H9 (cell line): ENCODE measurements around the gene KIF16B. TPM values are rescaled to one million over a fixed set of nuclear protein-coding genes. Genes with fewer than 3 reads are reported as not detected.

Source experiments
- DNase-seq: peaks from one replicate; pipeline ENCODE4 v3.0.0-alpha.2; 2017
- H2AFZ ChIP-seq: one replicate; pipeline ENCODE4 v1.6.1; 2013; ENCODE audit warnings: mild to moderate bottlenecking, low read length, control low read depth, moderate library complexity
- H2AK5ac ChIP-seq: 2 replicates; pipeline ENCODE4 v1.6.1; 2013; ENCODE audit warnings: low read length, control low read depth, mixed read lengths; ENCODE audit not compliant: insufficient read length
- H2BK120ac ChIP-seq: one replicate; pipeline ENCODE4 v1.6.1; 2013; ENCODE audit warnings: low read depth, mild to moderate bottlenecking, low read length, control low read depth, inconsistent platforms; ENCODE audit not compliant: poor library complexity, severe bottlenecking
- H2BK12ac ChIP-seq: 2 replicates; pipeline ENCODE4 v1.6.1; 2013; ENCODE audit warnings: low read length, control low read depth, mixed read lengths, low read depth; ENCODE audit not compliant: insufficient read length
- H2BK15ac ChIP-seq: 2 replicates; pipeline ENCODE4 v1.6.1; 2013; ENCODE audit warnings: low read depth, low read length, control low read depth
- H2BK20ac ChIP-seq: one replicate; pipeline ENCODE4 v1.6.1; 2013; ENCODE audit warnings: low read depth, mild to moderate bottlenecking, low read length, control low read depth, inconsistent platforms; ENCODE audit not compliant: poor library complexity, severe bottlenecking
- H2BK5ac ChIP-seq: 2 replicates; pipeline ENCODE4 v1.6.1; 2013; ENCODE audit warnings: low read length, control low read depth, mixed read lengths; ENCODE audit not compliant: insufficient read length
- H3K14ac ChIP-seq: 2 replicates; pipeline ENCODE4 v1.6.1; 2013; ENCODE audit warnings: low read length, control low read depth; ENCODE audit not compliant: insufficient read depth
- H3K18ac ChIP-seq: 2 replicates; pipeline ENCODE4 v1.6.1; 2013; ENCODE audit warnings: low read depth, mild to moderate bottlenecking, mixed read lengths, low read length, control low read depth; ENCODE audit not compliant: insufficient read length
- H3K23ac ChIP-seq: 2 replicates; pipeline ENCODE4 v1.6.1; 2013; ENCODE audit warnings: low read length, control low read depth, mixed read lengths, low read depth; ENCODE audit not compliant: insufficient read length
- H3K23me2 ChIP-seq: 2 replicates; pipeline ENCODE4 v1.6.1; 2013; ENCODE audit warnings: low read depth, mild to moderate bottlenecking, mixed read lengths, low read length, control low read depth; ENCODE audit not compliant: insufficient read length, poor library complexity, severe bottlenecking
- H3K27ac ChIP-seq: 2 replicates; pipeline ENCODE4 v1.5.1; 2013; ENCODE audit warnings: low read length, control low read depth, mixed read lengths, low read depth; ENCODE audit not compliant: insufficient read length
- H3K27me3 ChIP-seq: 2 replicates; pipeline ENCODE4 v1.6.1; 2013; ENCODE audit warnings: low read length, control low read depth, inconsistent platforms; ENCODE audit not compliant: insufficient read depth
- H3K4ac ChIP-seq: 2 replicates; pipeline ENCODE4 v1.6.1; 2013; ENCODE audit warnings: low read depth, mild to moderate bottlenecking, control low read depth, inconsistent platforms, low read length, moderate library complexity
- H3K4me1 ChIP-seq: 2 replicates; pipeline ENCODE4 v1.6.1; 2013; ENCODE audit warnings: low read length, control low read depth, inconsistent platforms; ENCODE audit not compliant: insufficient read depth
- H3K4me2 ChIP-seq: 2 replicates; pipeline ENCODE4 v1.6.1; 2013; ENCODE audit warnings: low read length, control low read depth, mixed read lengths; ENCODE audit not compliant: insufficient read length, insufficient read depth
- H3K56ac ChIP-seq: 2 replicates; pipeline ENCODE4 v1.6.1; 2013; ENCODE audit warnings: low read depth, mild to moderate bottlenecking, mixed read lengths, low read length, control low read depth; ENCODE audit not compliant: insufficient read length
- H3K79me1 ChIP-seq: 2 replicates; pipeline ENCODE4 v1.6.1; 2013; ENCODE audit warnings: low read depth, mild to moderate bottlenecking, moderate library complexity, low read length, control low read depth, inconsistent platforms; ENCODE audit not compliant: insufficient read depth, poor library complexity, severe bottlenecking
- H3K79me2 ChIP-seq: 2 replicates; pipeline ENCODE4 v1.6.1; 2013; ENCODE audit warnings: low read length, control low read depth, inconsistent platforms; ENCODE audit not compliant: insufficient read depth
- H3K9ac ChIP-seq: 2 replicates; pipeline ENCODE4 v1.6.1; 2013; ENCODE audit warnings: low read length, control low read depth, mixed read lengths; ENCODE audit not compliant: insufficient read length; ENCODE audit errors: extremely low read depth
- H3K9me3 ChIP-seq: one replicate; pipeline ENCODE4 v1.6.1; 2013; ENCODE audit warnings: low read depth, low read length, inconsistent platforms; ENCODE audit not compliant: control insufficient read depth
- H3T11ph ChIP-seq: one replicate; pipeline ENCODE4 v1.6.1; 2013; ENCODE audit warnings: mild to moderate bottlenecking, low read length, control low read depth, inconsistent platforms
- H4K20me1 ChIP-seq: one replicate; pipeline ENCODE4 v1.6.1; 2013; ENCODE audit not compliant: control insufficient read depth, insufficient read length, insufficient read depth
- H4K5ac ChIP-seq: 2 replicates; pipeline ENCODE4 v1.6.1; 2013; ENCODE audit warnings: low read depth, mild to moderate bottlenecking, mixed read lengths, low read length, control low read depth; ENCODE audit not compliant: insufficient read length
- H4K8ac ChIP-seq: replicated peaks from 2 replicates; pipeline ENCODE4 v1.6.1; 2013; ENCODE audit warnings: low read length, control low read depth, mixed read lengths, low read depth; ENCODE audit not compliant: insufficient read length
- H4K91ac ChIP-seq: 2 replicates; pipeline ENCODE4 v1.6.1; 2013; ENCODE audit warnings: low read depth, mild to moderate bottlenecking, moderate library complexity, mixed read lengths, low read length, control low read depth; ENCODE audit not compliant: insufficient read length
- H3K27ac Mint-ChIP-seq, 3 experiments: 2 replicates in 2 of 3; 3 replicates in 1 of 3; pipeline ENCODE4 v1.8.0; 2020 to 2021; ENCODE audit warnings: mixed read lengths in 3 of 3, mild to moderate bottlenecking in 1 of 3, moderate library complexity in 1 of 3
- H3K27me3 Mint-ChIP-seq: 2 replicates; pipeline ENCODE4 v1.8.0; 2021; ENCODE audit warnings: low read depth, mild to moderate bottlenecking, moderate library complexity, mixed read lengths
- H3K36me3 Mint-ChIP-seq, 3 experiments: 2 replicates in 2 of 3; 3 replicates in 1 of 3; pipeline ENCODE4 v1.8.0; 2020 to 2021; ENCODE audit warnings: low read depth in 3 of 3, mixed read lengths in 3 of 3; ENCODE audit not compliant: insufficient read depth in 1 of 3
- H3K4me1 Mint-ChIP-seq, 2 experiments: 2 replicates each; pipeline ENCODE4 v1.8.0; 2020; ENCODE audit warnings: mixed read lengths in 2 of 2
- H3K4me3 Mint-ChIP-seq, 2 experiments: 2 replicates in 1 of 2; 3 replicates in 1 of 2; pipeline ENCODE4 v1.8.0; 2020 to 2021; ENCODE audit warnings: mild to moderate bottlenecking in 2 of 2, mixed read lengths in 2 of 2, moderate library complexity in 1 of 2
- H3K9me3 Mint-ChIP-seq, 2 experiments: 2 replicates in 1 of 2; 3 replicates in 1 of 2; pipeline ENCODE4 v1.8.0; 2020; ENCODE audit warnings: mild to moderate bottlenecking in 2 of 2, mixed read lengths in 2 of 2, moderate library complexity in 1 of 2
- CTCF ChIP-seq: fragments of 200-600 bp; sonication (generic); conservative IDR thresholded peaks from 3 replicates; pipeline ENCODE4 v1.8.0; 2021; ENCODE audit warnings: antibody characterized with exemption, mild to moderate bottlenecking
- WGBS: extraction: QIAGEN DNeasy Blood & Tissue Kit; methylation state at CpG from one replicate; pipeline ENCODE4 v1.1.7; 2013; ENCODE audit warnings: missing lambda C conversion rate, low lambda C conversion rate, mixed read lengths; ENCODE audit not compliant: insufficient read length; ENCODE audit errors: extremely low coverage; 5-methylcytosine and 5-hydroxymethylcytosine counted together
- total RNA-seq: library from RNA; stranded (reverse); gene quantifications from 2 replicates; pipeline ENCODE4 v1.2.1, GENCODE V29; 2021

The KIF16B gene
- total RNA-seq, 1 experiment from 2014 or later = 7.4 TPM

DNA sequence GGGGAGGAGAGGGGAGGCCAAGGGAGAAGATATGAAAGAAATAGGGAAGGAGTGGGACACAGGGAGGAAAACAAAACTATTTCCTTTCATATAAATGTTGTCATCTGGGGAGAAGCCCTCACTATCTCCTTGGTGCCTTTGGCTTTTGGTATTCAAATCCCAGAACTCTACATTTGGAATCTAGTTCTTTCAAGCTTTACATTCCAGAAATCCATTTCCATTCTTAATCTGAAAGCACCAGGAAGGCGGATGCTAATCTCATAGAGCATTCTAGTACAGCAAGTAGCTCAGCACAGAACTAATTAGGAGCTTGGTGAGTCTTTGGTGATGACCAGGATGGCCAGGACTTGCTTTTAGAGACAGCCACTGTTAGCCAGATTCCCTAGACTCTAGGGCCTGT lies 177.9 kb downstream of the KIF16B start:
- no peak overlapping the region for H2AK5ac ChIP-seq
- Mint-ChIP-seq H3K9me3 (no peaks in the 10 kb centered on the region; a peak in 1 of 5 replicates), H3K4me3 (no peak overlapping the region), H3K27ac (peak overlapping the region in 1 of 3 experiments; percentile 58; a peak in 2 of 7 replicates), H3K27me3 (no peaks in the 10 kb centered on the region; the same call in 1 of the 2 replicates), H3K36me3 (peaks cover 7 to 13% (median 10%) of the 10 kb centered on the region in 3 experiments; a peak in 5 of 7 replicates), H3K4me1 (peaks cover 7 to 14% of the 10 kb centered on the region in 2 experiments; a peak in 2 of 4 replicates)
- H3K27ac ChIP-seq = no peak overlapping the region
- H3K27me3 ChIP-seq = no peaks in the 10 kb centered on the region
- H3K23ac ChIP-seq = no peak overlapping the region
- no peaks in the 10 kb centered on the region for H3K23me2 ChIP-seq
- H3K79me2 ChIP-seq = no peaks in the 10 kb centered on the region
- no peak for TF ChIP-seq CTCF
- no peak overlapping the region for H2BK20ac ChIP-seq
- H3K4ac ChIP-seq = no peak overlapping the region
- H3T11ph ChIP-seq = no peak overlapping the region
- no peak overlapping the region for H3K56ac ChIP-seq
- no peak overlapping the region for H2BK5ac ChIP-seq
- H3K14ac ChIP-seq = no peak overlapping the region
- no CpG with 5 or more reads among the region's 1 CpG for WGBS
- H3K79me1 ChIP-seq = no peaks in the 10 kb centered on the region
- no peak overlapping the region for H4K91ac ChIP-seq
- no peak overlapping the region for H4K5ac ChIP-seq
- H4K8ac ChIP-seq = no peak overlapping the region
- H3K4me2 ChIP-seq = no peak overlapping the region
- H3K9me3 ChIP-seq = no peaks in the 10 kb centered on the region
- no peak overlapping the region for H2AFZ ChIP-seq
- H2BK12ac ChIP-seq = no peak overlapping the region
- H3K18ac ChIP-seq = no peak overlapping the region
- no peaks in the 10 kb centered on the region for H4K20me1 ChIP-seq
- H2BK120ac ChIP-seq = no peak overlapping the region
- DNase-seq = no peak
- H2BK15ac ChIP-seq = no peak overlapping the region
- H3K9ac ChIP-seq = no peak overlapping the region
- no peaks in the 10 kb centered on the region; the same call in 1 of the 2 replicates for H3K4me1 ChIP-seq
